Measurements from ENCODE around the gene APRT. TPM values are rescaled to one million over a fixed set of nuclear protein-coding genes. Genes with fewer than 3 reads are reported as not detected.
A peak's percentile ranks its signal among the peaks of the same experiment; 100 is the strongest.

APRT gene
- total and polyA plus RNA-seq, 9 of the 15 experiments (the other 6 are each of a cell fraction or from before 2014, with no cell fraction given) = 41.7 to 409 (median 146) TPM

- TF ChIP-seq YY1 (IDR thresholded peaks at IDR 0.05; ENCODE audit: borderline replicate concordance in 1 of 3, control insufficient read depth in 1 of 3, extremely low read depth in 1 of 3, insufficient read depth in 3 of 3, insufficient read length in 1 of 3, insufficient replicate concordance in 2 of 3, low read depth in 1 of 3, low read length in 2 of 3) (peak; percentile 88 to 97 (median 97)), PREB (CRISPR knock-in tag; IDR thresholded peaks at IDR 0.05) (no peak), ETV5 (CRISPR knock-in tag; IDR thresholded peaks at IDR 0.05; ENCODE audit: low read depth) (no peak), ETV1 (tag; conservative IDR thresholded peaks at IDR 0.05; ENCODE audit: low read depth) (no peak), RUNX1 (IDR thresholded peaks at IDR 0.05; ENCODE audit: low read depth) (no peak), NFIC (IDR thresholded peaks at IDR 0.05) (peak; percentile 79), FOXA3 (CRISPR knock-in tag; conservative IDR thresholded peaks at IDR 0.05 in 1 of 2, IDR thresholded peaks at IDR 0.05 in 1 of 2) (no peak), MTA3 (IDR thresholded peaks at IDR 0.05; ENCODE audit: borderline replicate concordance) (0 out of 2 replicates have a peak, but pooled peaks have one; percentile 31), NEUROD1 (IDR thresholded peaks at IDR 0.05; ENCODE audit: borderline replicate concordance, low read depth, low read length, partially characterized antibody) (peak; percentile 93), ZSCAN32 (CRISPR knock-in tag; IDR thresholded peaks at IDR 0.05) (no peak), USF2 (CRISPR knock-in tag; IDR thresholded peaks at IDR 0.05) (peak; percentile 98), ZNF140 (CRISPR knock-in tag; IDR thresholded peaks at IDR 0.05) (no peak), ZBTB7A (IDR thresholded peaks at IDR 0.05; ENCODE audit: borderline replicate concordance, control insufficient read depth, low read depth, low read length) (0 out of 2 replicates have a peak, but pooled peaks have one; percentile 13), ZFPM2 (CRISPR knock-in tag; IDR thresholded peaks at IDR 0.05) (no peak), NFATC3 (IDR thresholded peaks at IDR 0.05) (no peak), CSDE1 (IDR thresholded peaks at IDR 0.05) (peak in 1 of 2 experiments; percentile 80; a peak in 1 of 4 replicates), GMEB1 (CRISPR knock-in tag; IDR thresholded peaks at IDR 0.05) (0 out of 2 replicates have a peak, but pooled peaks have one; percentile 44), GATAD2A (IDR thresholded peaks at IDR 0.05) (no peak), CCNT2 (IDR thresholded peaks at IDR 0.05; ENCODE audit: borderline replicate concordance, extremely low read depth, insufficient read length, low read depth, low read length) (peak; percentile 69), DMBX1 (CRISPR knock-in tag; IDR thresholded peaks at IDR 0.05; ENCODE audit: borderline replicate concordance) (no peak), HCFC1 (IDR thresholded peaks at IDR 0.05; ENCODE audit: low read depth, low read length) (peak; percentile 68), GABPA (tag; conservative IDR thresholded peaks at IDR 0.05; ENCODE audit: low read depth) (peak; percentile 72), RAD51 (IDR thresholded peaks at IDR 0.05; ENCODE audit: borderline replicate concordance, low read depth) (peak; percentile 100), ZC3H8 (IDR thresholded peaks at IDR 0.05) (no peak), ZNF696 (CRISPR knock-in tag; conservative IDR thresholded peaks at IDR 0.05) (no peak)
Observed at GRCh38 chr16:88856828-88857727, 45.4 kb upstream of the APRT start, which contains the start of the genes GALNS and TRAPPC2L (continued).
